Endothelial cell of umbilical vein (primary cell): ENCODE results near the gene KRT33B. TPM values are rescaled to one million over a fixed set of nuclear protein-coding genes. Genes with fewer than 3 reads are reported as not detected.

ENCODE experiments used
- BruUV-seq: library from RNA; stranded (reverse); fragments of 400-500 nt; replicated peaks from 2 replicates; lab custom pipeline; 2021; lab: Mats Ljungman, UMichigan
- CTCF ChIA-PET: fragments of 300-600, 350-600 bp; sonication (Branson Sonifier 250); formaldehyde crosslinking; loops from one replicate; lab custom pipeline; 2021; ENCODE audit warnings: antibody characterized with exemption, inconsistent platforms; lab: Charles Lee
- POLR2A ChIA-PET: fragments of 300-600, 350-600 bp; sonication (Branson Sonifier 250); formaldehyde crosslinking; loops from one replicate; lab custom pipeline; 2021; ENCODE audit warnings: antibody characterized with exemption, inconsistent platforms; lab: Charles Lee
- DNase-seq: peaks from one replicate; pipeline ENCODE4 v3.0.0-alpha.2; 2011; ENCODE audit warnings: low read depth, low spot score
- FAIRE-seq: peaks from 2 replicates; lab custom pipeline; 2011; peaks lifted over from hg19 to GRCh38; lab: Jason Lieb, UNC
- H2AFZ ChIP-seq: 2 replicates; pipeline ENCODE4 v1.6.0; 2012; ENCODE audit warnings: low read depth, low read length, control low read depth, inconsistent platforms
- H3K27ac ChIP-seq: 2 replicates; pipeline ENCODE4 v1.5.1; 2011; ENCODE audit warnings: low read depth, mild to moderate bottlenecking, control low read depth, low read length, moderate library complexity; ENCODE audit not compliant: insufficient read depth
- H3K27me3 ChIP-seq, 2 experiments: 2 replicates each; pipeline versions ENCODE4 v1.6.0 to v1.6.1; 2011; ENCODE audit warnings: low read length in 2 of 2, mixed read lengths in 1 of 2; ENCODE audit not compliant: control insufficient read depth in 2 of 2, insufficient read depth in 2 of 2
- H3K36me3 ChIP-seq, 2 experiments: 2 replicates in 1 of 2; 3 replicates in 1 of 2; pipeline ENCODE4 v1.5.1; 2011; ENCODE audit warnings: low read length in 2 of 2, mild to moderate bottlenecking in 1 of 2, moderate library complexity in 1 of 2; ENCODE audit not compliant: control insufficient read depth in 2 of 2, insufficient read depth in 2 of 2; ENCODE audit errors: extremely low read depth in 1 of 2
- H3K4me1 ChIP-seq: 3 replicates; pipeline ENCODE4 v1.5.1; 2011; ENCODE audit warnings: mild to moderate bottlenecking, low read length; ENCODE audit not compliant: control insufficient read depth, insufficient read depth; ENCODE audit errors: extremely low read depth
- H3K4me2 ChIP-seq: 2 replicates; pipeline ENCODE4 v1.6.1; 2011; ENCODE audit warnings: low read length, control low read depth, mixed read lengths; ENCODE audit not compliant: insufficient read depth
- H3K4me3 ChIP-seq, 3 experiments: fragments of 200-600 bp in 1 of 3; sonication (generic), shearing (Covaris generic) in 1 of 3; replicated peaks in 1 of 3; 2 replicates each; pipeline ENCODE4 v1.5.1; 2011 to 2016; ENCODE audit warnings: control low read depth in 3 of 3, low read length in 3 of 3, mild to moderate bottlenecking in 2 of 3, inconsistent platforms in 1 of 3, low read depth in 1 of 3, moderate library complexity in 1 of 3; ENCODE audit not compliant: insufficient read depth in 1 of 3
- H3K79me2 ChIP-seq: 2 replicates; pipeline ENCODE4 v1.6.0; 2012; ENCODE audit warnings: low read length, inconsistent platforms; ENCODE audit not compliant: control insufficient read depth, insufficient read depth
- H3K9ac ChIP-seq: replicated peaks from 2 replicates; pipeline ENCODE3; 2011; ENCODE audit warnings: low read length, control low read depth; ENCODE audit not compliant: insufficient read depth; ENCODE audit errors: extremely low read depth
- H3K9me1 ChIP-seq: replicated peaks from 3 replicates; pipeline ENCODE4 v1.6.0; 2011; ENCODE audit warnings: mild to moderate bottlenecking, low read length; ENCODE audit not compliant: control insufficient read depth, insufficient read depth; ENCODE audit errors: extremely low read depth
- H3K9me3 ChIP-seq: replicated peaks from 2 replicates; pipeline ENCODE4 v1.5.1; 2012; ENCODE audit warnings: low read length, inconsistent platforms; ENCODE audit not compliant: control insufficient read depth, insufficient read depth
- H4K20me1 ChIP-seq: replicated peaks from 2 replicates; pipeline ENCODE3; 2011; ENCODE audit warnings: mild to moderate bottlenecking, low read length; ENCODE audit not compliant: control insufficient read depth, insufficient read depth; ENCODE audit errors: extremely low read depth
- EZH2 ChIP-seq: IDR thresholded peaks from 2 replicates; pipeline ENCODE4 v1.6.1; 2012; ENCODE audit warnings: borderline replicate concordance, low read depth, mild to moderate bottlenecking, moderate library complexity, low read length, inconsistent platforms; ENCODE audit not compliant: severe bottlenecking
- FOS ChIP-seq: IDR thresholded peaks from 2 replicates; pipeline ENCODE4 v1.6.1; 2011; ENCODE audit warnings: mild to moderate bottlenecking, low read length, moderate library complexity, borderline replicate concordance; ENCODE audit not compliant: insufficient read depth
- GATA2 ChIP-seq: IDR thresholded peaks from 2 replicates; pipeline ENCODE4 v1.7.0; 2011; ENCODE audit warnings: low read depth, mild to moderate bottlenecking, moderate library complexity, mixed read lengths, low read length; ENCODE audit not compliant: insufficient read length, insufficient read depth
- JUN ChIP-seq: IDR thresholded peaks from 2 replicates; pipeline ENCODE4 v1.6.1; 2011; ENCODE audit warnings: borderline replicate concordance, low read depth; ENCODE audit not compliant: insufficient read length, insufficient read depth
- MYC ChIP-seq: IDR thresholded peaks from one replicate; pipeline ENCODE4 v1.6.1; 2011; ENCODE audit warnings: mild to moderate bottlenecking, low read depth, low read length
- POLR2A ChIP-seq: IDR thresholded peaks from 2 replicates; pipeline ENCODE4 v1.6.1; 2012; ENCODE audit warnings: low read depth, mild to moderate bottlenecking, control low read depth, low read length
- POLR2AphosphoS5 ChIP-seq: IDR thresholded peaks from 2 replicates; pipeline ENCODE4 v1.6.1; 2012; ENCODE audit warnings: low read depth, mild to moderate bottlenecking, control low read depth, low read length, moderate library complexity; ENCODE audit not compliant: insufficient read depth
- dilution Hi-C: fragments of 300-500 bp; cut with MboI; formaldehyde crosslinking; loops from one replicate; pipeline ENCODE4 v1.15.0; 2019; ENCODE audit warnings: low sequenced_read_pairs; ENCODE audit not compliant: extremely low pct_ligation_motif_present
- intact Hi-C: fragments of 100-400 bp; cut with micrococcal nuclease; formaldehyde crosslinking; loops from one replicate; pipeline ENCODE4 v1.10.0; 2022
- polyA plus RNA-seq, 4 experiments: library from polyadenylated mRNA; depleted of rRNA in 3 of 4; stranded (reverse) in 3 of 4; unstranded in 1 of 4; fragments of >200 nt; gene quantifications; 2 replicates each; pipeline versions ENCODE4 v1.2.1 to v1.2.3, GENCODE V29; 2011 to 2012; ENCODE audit warnings: missing spikeins in 1 of 4
- total RNA-seq: library from RNA; stranded (reverse); gene quantifications from 2 replicates; pipeline ENCODE4 v1.2.3, GENCODE V29; 2021
- TF ChIP-seq, protein P1 (sequence below), 2 donors: IDR thresholded peaks; 1 replicate in 1 of 2; 2 replicates in 1 of 2; pipeline ENCODE4 v1.5.1; 2011; ENCODE audit warnings: low read length in 2 of 2, mild to moderate bottlenecking in 2 of 2, moderate library complexity in 2 of 2, control low read depth in 1 of 2, inconsistent platforms in 1 of 2, low read depth in 1 of 2; ENCODE audit not compliant: insufficient read depth in 1 of 2; ENCODE audit errors: extremely low read depth in 1 of 2

Gene KRT33B
- total and polyA plus RNA-seq, 2 donors (not counting 3 experiments of a cell fraction or from before 2014, with no cell fraction given) = not detected

DNA sequence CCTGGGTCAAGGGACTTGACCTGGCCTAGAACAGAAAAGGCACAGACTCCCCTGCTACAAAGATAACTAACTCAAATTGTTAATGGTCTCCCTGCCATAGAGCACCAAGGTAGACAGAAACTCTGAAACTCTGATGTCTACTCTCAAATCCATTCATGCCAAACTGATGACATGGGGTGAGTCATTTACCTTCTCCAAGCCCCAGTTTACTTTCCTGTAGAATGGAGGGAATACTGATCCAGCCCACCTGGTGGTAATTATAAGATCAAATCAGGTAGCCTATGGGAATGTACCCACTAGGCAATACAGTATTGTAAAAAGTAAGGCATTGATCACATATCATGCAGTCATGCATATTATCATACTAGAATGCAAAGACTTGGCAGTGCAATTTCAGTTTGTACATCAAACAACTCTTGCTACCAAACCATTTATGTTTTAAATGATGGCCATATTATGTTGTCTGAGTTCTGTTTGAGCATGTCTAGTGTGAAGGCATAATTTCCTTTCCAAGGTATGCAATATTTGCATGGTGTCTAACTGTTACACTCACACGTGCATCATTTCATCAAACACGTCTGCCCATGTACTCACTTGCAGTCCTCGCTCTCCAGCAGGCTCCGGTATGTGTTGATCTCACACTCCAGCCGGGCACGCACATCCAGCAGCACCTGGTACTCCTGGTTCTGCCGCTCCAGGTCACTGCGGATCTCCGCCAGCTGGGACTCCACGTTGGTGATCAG, 24.8 kb upstream of the KRT33B start:
- TF ChIP-seq FOS (no peak), EZH2 (no peak), MYC (no peak), POLR2AphosphoS5 (no peak), POLR2A (no peak), GATA2 (no peak), JUN (no peak)
- TF ChIP-seq, protein P1, sequence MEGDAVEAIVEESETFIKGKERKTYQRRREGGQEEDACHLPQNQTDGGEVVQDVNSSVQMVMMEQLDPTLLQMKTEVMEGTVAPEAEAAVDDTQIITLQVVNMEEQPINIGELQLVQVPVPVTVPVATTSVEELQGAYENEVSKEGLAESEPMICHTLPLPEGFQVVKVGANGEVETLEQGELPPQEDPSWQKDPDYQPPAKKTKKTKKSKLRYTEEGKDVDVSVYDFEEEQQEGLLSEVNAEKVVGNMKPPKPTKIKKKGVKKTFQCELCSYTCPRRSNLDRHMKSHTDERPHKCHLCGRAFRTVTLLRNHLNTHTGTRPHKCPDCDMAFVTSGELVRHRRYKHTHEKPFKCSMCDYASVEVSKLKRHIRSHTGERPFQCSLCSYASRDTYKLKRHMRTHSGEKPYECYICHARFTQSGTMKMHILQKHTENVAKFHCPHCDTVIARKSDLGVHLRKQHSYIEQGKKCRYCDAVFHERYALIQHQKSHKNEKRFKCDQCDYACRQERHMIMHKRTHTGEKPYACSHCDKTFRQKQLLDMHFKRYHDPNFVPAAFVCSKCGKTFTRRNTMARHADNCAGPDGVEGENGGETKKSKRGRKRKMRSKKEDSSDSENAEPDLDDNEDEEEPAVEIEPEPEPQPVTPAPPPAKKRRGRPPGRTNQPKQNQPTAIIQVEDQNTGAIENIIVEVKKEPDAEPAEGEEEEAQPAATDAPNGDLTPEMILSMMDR (IDR thresholded peaks at IDR 0.05; ENCODE audit: extremely low read depth in 1 of 2, insufficient read depth in 1 of 2, low read depth in 1 of 2, low read length in 2 of 2) = no peak
- Histone ChIP-seq H3K79me2 (no peaks in the 10 kb centered on the region), H3K4me1 (no peaks in the 10 kb centered on the region), H4K20me1 (no peaks in the 10 kb centered on the region), H3K4me3 (no peak overlapping the region), H3K36me3 (no peaks in the 10 kb centered on the region), H3K9me3 (no peaks in the 10 kb centered on the region), H3K4me2 (no peak overlapping the region), H2AFZ (no peak overlapping the region), H3K9ac (no peak overlapping the region), H3K27me3 (peaks cover 8 to 20% of the 10 kb centered on the region in 2 experiments), H3K27ac (no peak overlapping the region), H3K9me1 (no peaks in the 10 kb centered on the region)
- dilution Hi-C loops = no loop called here
- BruUV-seq = no TSS peak
- intact Hi-C loops = no loop called here
- no peak for FAIRE-seq
- POLR2A ChIA-PET = no interaction called here
- CTCF ChIA-PET = no interaction called here
- DNase-seq = no peak
